IPS-15b (cell line): Measurements from ENCODE around the gene SH2B3.

Experiments used
- H3K27me3 ChIP-seq: one replicate; pipeline ENCODE4 v1.6.1; 2013; ENCODE audit warnings: low read length; ENCODE audit not compliant: control insufficient read depth, insufficient read depth
- H3K36me3 ChIP-seq: one replicate; pipeline ENCODE4 v1.6.1; 2013; ENCODE audit warnings: low read length; ENCODE audit not compliant: control insufficient read depth, insufficient read depth
- H3K4me1 ChIP-seq: one replicate; pipeline ENCODE4 v1.6.1; 2013; ENCODE audit warnings: mild to moderate bottlenecking, low read length; ENCODE audit not compliant: control insufficient read depth, insufficient read depth
- H3K4me3 ChIP-seq: one replicate; pipeline ENCODE4 v1.5.1; 2013; ENCODE audit warnings: low read depth, low read length
- H3K9ac ChIP-seq: one replicate; pipeline ENCODE4 v1.6.1; 2013; ENCODE audit warnings: low read depth, mild to moderate bottlenecking, low read length
- H3K9me3 ChIP-seq: one replicate; pipeline ENCODE4 v1.6.1; 2013; ENCODE audit warnings: mild to moderate bottlenecking, low read length; ENCODE audit not compliant: control insufficient read depth, insufficient read depth

The SH2B3 gene

DNA sequence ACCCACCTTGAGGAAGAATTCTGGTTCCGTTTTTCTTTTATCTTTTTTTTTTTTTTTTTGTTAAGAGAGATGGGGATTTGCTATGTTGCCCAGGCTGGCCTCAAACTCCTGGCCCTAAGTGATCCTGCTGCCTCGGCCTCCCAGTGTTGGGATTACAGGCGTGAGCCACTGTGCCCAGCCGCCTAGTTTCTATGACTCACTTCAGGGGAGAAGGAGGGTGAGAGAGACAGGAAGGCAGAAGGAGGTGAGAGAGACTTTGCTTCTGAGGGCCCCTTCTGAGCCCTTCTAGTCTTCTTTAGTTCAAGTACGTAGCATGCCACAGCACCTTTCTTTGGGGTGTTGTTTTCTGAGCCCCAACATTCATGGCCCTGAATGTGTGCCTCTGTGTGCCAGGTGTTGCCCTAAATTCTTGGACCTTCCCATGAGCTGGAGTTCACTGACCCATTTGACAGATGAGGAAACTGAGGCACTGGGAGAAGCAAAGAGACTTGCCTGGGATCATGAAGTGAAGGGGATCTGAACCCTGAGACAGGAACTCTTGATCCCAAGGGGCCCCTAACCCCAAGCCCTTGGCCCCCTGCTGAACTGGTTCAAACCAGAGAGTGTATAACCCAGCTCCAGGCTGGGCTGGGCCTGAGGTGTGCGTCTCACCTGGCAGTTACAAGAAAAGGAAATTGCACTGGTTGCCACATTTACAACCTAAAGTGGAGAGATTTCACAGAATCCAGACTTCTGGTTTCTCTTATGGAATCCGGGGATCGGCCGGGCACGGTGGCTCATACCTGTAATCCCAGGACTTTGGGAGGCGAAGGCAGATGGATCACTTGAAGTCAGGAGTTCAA is 20.8 kb downstream of the SH2B3 start:
- Histone ChIP-seq H3K4me3 (no peak overlapping the region), H3K4me1 (peaks cover 8% of the 10 kb centered on the region)

DNA sequence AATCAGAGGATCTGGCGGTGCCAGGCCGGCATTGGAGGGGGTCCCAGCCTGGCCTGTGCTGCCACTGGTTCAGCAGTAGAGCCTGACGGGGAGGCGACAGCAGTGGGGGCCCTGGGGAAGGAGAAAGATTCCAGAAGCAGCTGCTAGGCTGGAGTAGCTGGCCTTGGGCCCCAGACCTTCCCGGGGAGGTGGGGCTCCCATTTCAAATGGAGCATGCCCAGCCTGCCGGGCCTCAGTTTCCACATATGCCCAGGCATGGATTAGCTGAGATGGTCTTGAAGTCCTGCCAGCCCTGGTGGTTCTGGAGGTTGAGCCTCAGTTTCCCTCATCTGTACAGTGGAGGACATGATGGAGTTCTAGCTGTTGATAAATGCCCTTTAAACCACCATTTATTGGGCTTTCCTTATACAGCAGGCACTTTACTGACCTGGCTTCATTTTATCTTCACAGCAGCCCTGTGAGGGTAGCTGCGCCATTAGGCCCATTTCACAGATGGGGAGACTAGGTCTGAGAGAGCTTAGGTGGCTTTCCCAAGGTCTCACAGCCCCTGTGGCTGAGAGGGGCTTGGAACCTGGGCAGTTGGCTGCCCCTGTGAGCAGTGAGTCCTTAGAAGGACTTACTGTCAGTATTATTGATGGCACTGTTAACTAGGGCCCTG is 21.8 kb downstream of the SH2B3 start:
- Histone ChIP-seq H3K27me3 (no peaks in the 10 kb centered on the region), H3K9me3 (no peaks in the 10 kb centered on the region), H3K9ac (no peak overlapping the region), H3K4me3 (no peak overlapping the region), H3K36me3 (peaks cover 7% of the 10 kb centered on the region), H3K4me1 (peaks cover 8% of the 10 kb centered on the region)

More for the DNA sequence above, 20.8 kb downstream of the SH2B3 start:
- Histone ChIP-seq H3K9me3 (no peaks in the 10 kb centered on the region), H3K36me3 (peaks cover 7% of the 10 kb centered on the region), H3K9ac (no peak overlapping the region), H3K27me3 (no peaks in the 10 kb centered on the region)

DNA sequence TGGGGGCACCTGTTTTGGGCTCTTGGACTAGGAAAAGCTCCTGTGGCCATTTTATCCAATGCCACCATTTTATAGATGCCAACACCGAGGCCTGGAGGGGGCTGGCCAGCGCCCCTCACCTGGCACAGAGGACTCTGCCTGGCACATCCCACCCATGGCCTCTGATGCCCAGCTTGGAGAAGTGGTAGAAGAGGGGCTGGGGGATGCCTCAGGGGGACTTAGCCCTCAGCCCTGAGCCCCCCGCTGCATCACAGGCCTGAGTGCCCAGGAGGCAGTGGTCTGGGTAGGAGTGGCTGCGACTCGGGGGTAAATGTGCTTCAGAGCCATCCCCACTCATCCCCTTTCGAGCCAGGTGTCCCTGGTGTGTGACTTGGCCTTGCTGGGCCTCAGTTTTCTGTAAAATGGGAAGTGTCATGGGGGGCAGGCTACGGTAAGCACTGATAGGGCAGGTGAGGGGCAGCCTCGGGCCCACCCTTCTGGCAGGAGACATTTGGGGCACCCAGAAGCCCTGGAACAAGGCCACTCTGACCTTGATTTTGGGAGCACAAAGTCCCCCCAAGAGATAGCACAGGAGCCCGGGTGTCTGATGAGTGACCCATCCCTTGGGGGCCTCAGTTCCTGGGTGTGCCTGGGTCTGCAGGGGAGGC is 22.5 kb downstream of the SH2B3 start:
- no peak overlapping the region for H3K9ac ChIP-seq
- no peak overlapping the region for H3K4me3 ChIP-seq
- H3K9me3 ChIP-seq: no peaks in the 10 kb centered on the region
- H3K36me3 ChIP-seq: peaks cover 7% of the 10 kb centered on the region
- H3K27me3 ChIP-seq: no peaks in the 10 kb centered on the region
- peaks cover 8% of the 10 kb centered on the region for H3K4me1 ChIP-seq

DNA sequence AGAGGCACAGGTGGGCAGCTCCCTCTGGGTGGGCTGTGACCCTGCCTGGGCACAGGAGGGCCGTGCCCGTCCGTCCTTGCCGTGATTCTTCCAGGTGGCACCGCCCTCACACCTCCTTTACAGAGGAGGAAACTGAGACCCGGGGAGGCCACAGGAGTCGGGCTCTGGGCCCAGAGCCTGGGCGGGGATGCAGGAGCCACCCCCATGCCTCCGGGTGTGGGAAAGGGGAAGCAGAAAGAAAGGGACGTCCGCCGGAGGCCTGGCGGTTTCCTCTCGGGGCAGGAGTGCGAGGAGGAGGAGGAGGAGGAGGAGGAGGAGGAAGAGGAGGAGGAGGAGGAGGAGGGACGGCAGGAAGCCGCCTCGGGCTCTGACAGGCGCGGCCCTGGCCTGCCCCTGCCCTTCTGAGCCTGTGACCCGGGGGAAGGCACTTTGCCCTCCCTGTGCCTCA is 23.0 kb downstream of the SH2B3 start:
- H3K9me3 ChIP-seq: no peaks in the 10 kb centered on the region
- H3K4me3 ChIP-seq: no peak overlapping the region
- no peaks in the 10 kb centered on the region for H3K27me3 ChIP-seq
- peaks cover 7% of the 10 kb centered on the region for H3K36me3 ChIP-seq
- no peak overlapping the region for H3K9ac ChIP-seq
- H3K4me1 ChIP-seq: peaks cover 8% of the 10 kb centered on the region

DNA sequence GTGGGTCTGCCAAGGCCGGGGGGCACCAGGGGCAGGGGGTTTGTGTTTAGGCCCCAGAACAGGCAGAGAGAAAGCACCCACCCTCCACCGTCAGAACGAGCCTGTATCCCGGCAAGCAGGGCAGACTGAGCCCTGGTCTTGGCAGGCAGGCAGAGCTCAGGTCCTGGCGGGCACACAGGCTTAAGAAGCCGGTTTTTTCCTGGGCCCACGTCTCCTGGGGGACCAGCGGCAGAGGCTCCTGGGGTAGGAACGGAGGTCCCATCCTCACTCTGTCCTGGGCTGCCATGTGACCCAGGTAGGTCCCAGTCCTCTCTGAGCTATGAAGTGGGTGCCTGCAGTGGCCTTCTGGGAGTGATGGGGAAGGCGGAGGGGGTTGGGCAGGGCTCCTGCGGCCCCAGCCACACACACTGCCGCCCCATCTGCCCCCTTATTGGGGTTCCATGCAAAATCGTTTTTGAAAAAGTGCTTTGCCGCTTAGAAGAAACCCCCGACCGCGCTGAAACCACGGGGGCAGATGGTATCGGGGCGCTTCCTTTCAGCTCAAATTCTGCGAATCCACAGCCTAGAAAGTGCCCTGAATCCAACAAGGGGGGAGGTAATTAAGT is 24.2 kb downstream of the SH2B3 start:
- Histone ChIP-seq H3K4me1 (peaks cover 10% of the 10 kb centered on the region), H3K27me3 (no peaks in the 10 kb centered on the region), H3K9me3 (no peaks in the 10 kb centered on the region), H3K9ac (no peak overlapping the region), H3K36me3 (peaks cover 5% of the 10 kb centered on the region), H3K4me3 (no peak overlapping the region)

DNA sequence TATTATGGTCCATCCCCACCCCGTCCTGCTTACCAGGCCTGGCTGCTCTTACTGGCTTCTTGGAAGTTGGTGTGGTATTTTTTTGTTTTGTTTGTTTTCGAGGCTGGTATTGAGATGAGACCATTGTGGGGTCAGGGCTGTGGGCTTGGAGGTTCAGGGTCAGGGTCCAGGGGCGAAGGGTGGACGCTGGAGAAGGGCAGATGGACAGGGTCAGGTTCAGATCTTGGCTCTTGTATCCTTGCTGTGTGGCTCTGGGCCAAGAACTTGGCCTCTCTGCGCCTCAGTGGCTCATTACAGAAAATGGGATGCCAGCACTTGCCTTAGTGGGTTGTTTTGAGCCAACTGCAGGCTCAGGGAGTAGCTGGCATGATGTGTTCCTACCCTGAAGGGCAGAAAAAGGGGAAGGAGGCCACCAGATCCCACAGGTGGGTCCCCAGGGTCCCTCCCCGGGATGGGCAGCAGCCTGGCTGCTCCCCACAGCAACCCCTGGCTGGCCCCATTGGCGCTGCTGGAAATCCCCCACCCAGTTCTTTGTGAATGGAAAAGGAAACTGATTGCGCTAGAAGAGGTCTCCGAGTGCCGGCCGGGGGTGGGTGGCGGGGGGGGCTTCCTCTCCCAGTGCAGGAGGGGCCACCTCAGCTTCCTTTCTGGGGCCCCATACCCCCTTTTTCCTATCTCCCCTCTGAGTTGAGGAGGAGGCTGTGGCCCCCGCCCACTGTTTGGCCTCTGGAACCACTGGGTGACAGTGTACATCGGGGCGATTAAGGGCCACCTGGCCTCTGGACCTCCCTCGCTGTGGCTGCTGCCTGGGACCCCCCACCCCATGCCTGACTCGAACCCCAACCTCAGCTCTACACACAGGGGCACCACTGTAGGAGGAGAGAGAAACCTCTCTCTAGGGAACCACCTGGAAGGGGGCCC is 25.0 kb downstream of the SH2B3 start:
- Histone ChIP-seq H3K36me3 (peaks cover 4% of the 10 kb centered on the region), H3K4me3 (no peak overlapping the region), H3K4me1 (peaks cover 10% of the 10 kb centered on the region), H3K9me3 (no peaks in the 10 kb centered on the region), H3K27me3 (no peaks in the 10 kb centered on the region), H3K9ac (peak overlapping the region; percentile 26)

DNA sequence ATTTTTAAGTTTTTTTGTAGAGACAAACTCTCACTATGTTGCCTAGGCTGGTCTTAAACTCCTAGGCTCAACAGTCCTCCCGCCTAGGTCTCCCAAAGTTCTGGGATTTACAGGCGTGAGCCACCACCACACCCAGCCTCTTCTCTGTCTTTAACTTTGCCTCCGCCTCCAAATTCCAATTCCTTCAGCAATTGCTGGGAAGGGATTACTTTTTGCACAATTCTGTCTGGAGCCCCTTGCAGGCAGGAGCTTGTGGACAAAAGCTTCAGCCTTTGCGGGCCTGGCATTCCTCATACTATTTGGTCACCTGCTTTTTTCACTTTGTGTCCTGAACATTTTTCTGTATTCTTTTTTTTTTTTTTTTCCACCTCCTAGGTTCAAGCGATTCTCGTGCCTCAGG is 26.0 kb downstream of the SH2B3 start:
- H3K9me3 ChIP-seq: no peaks in the 10 kb centered on the region
- no peak overlapping the region for H3K4me3 ChIP-seq
- no peaks in the 10 kb centered on the region for H3K27me3 ChIP-seq
- peaks cover 8% of the 10 kb centered on the region for H3K36me3 ChIP-seq
- H3K4me1 ChIP-seq: peaks cover 14% of the 10 kb centered on the region
- H3K9ac ChIP-seq: no peak overlapping the region

DNA sequence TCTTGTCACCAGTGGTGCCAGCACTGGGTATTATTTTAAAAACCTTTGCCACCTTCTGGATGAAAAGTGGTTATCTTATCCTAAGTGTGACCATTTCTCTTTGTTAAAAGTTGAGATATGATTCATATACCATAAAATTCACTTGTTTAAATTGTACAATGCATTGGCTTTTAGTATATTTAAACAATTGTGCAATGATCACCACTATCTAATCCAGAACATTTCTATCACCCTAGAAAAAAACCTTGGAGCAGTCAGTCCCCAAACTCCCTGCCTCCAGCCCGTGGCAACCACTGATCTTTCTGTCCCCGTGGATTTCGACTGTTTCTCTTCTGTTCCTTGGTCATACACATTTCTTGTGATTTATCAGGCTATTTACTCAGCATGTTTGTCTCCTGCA is 28.3 kb downstream of the SH2B3 start:
- no peak overlapping the region for H3K4me3 ChIP-seq
- H3K4me1 ChIP-seq: peaks cover 18% of the 10 kb centered on the region

DNA sequence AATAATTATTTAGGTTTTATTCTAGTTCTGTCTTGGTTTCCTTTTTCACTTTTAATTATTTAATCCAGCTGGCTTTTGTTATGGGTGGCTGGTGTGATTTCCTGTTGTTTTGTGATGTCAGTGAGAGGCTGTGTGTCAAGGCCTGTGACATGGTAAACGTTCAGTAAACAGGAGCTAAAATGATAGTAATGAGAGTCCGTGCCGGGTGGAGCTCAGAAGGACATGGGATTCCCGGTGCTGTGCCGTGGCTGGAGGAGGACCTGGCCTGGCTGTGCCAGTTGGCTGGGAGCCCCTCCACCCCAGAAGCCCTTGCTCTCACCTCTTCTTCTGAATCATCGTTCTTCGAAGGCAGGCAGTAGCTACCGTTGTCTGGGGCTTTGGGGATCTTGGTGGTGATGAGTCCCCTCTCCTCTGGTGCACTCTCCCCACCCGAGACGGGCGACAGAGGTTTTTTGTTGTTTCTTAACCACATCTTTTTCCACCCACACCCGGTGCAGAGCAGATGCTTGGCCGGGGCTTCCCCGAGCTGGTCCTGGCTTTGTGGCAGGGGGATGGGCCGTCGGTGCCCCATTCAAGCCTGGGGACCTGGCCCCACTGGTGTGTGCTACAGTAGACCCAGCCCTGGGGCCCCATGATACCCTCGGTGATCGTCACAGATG is 29.1 kb downstream of the SH2B3 start:
- no peak overlapping the region for H3K4me3 ChIP-seq
- peaks cover 11% of the 10 kb centered on the region for H3K36me3 ChIP-seq
- no peaks in the 10 kb centered on the region for H3K9me3 ChIP-seq
- H3K9ac ChIP-seq: no peak overlapping the region
- peaks cover 18% of the 10 kb centered on the region for H3K4me1 ChIP-seq
- H3K27me3 ChIP-seq: no peaks in the 10 kb centered on the region

More for the DNA sequence above, 28.3 kb downstream of the SH2B3 start:
- no peak overlapping the region for H3K9ac ChIP-seq
- H3K9me3 ChIP-seq: no peaks in the 10 kb centered on the region
- H3K36me3 ChIP-seq: peaks cover 11% of the 10 kb centered on the region
- H3K27me3 ChIP-seq: no peaks in the 10 kb centered on the region

DNA sequence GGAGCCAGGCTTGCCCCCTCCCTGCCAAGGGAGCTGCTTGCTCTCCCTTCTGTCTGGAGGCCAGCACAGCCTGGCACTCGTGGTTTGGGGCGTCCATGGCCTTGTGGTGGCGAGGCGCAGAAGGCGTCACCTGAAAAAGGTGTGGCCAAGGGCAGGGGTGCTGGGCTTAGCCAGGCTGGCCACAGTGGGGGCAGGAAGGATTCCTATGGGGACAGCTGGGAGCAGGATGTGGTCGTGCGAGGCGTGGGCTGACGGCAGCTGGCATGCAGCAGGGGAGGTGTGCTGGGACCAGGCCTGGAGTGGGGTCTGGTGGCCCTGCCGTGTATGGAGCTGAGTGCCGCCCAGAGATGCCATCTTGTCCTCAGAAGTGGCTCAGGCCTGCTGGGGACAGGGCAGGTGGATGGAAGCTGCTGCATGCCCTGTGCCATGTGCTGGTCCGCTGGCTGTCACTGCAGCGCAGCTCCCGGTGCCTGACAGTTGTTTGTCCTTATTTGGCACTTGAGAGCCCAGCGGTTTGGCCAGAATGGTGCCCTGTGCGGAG is 30.0 kb downstream of the SH2B3 start:
- no peak overlapping the region for H3K9ac ChIP-seq
- H3K27me3 ChIP-seq: no peaks in the 10 kb centered on the region
- no peak overlapping the region for H3K4me3 ChIP-seq
- peaks cover 15% of the 10 kb centered on the region for H3K4me1 ChIP-seq
- peaks cover 12% of the 10 kb centered on the region for H3K36me3 ChIP-seq
- H3K9me3 ChIP-seq: no peaks in the 10 kb centered on the region
